HG02970 (cell line): Measurements from ENCODE around the gene MBD6.
A peak's percentile ranks its signal among the peaks of the same experiment; 100 is the strongest.

Source experiments
- ATAC-seq: cut with Tn5 transposase; IDR thresholded peaks from one replicate; pipeline ENCODE4 v1.9.1; 2021; ENCODE audit warnings: mild to moderate bottlenecking, moderate library complexity, moderate number of reproducible peaks; ENCODE audit not compliant: unreplicated experiment, low FRiP score

The MBD6 gene, protein sequence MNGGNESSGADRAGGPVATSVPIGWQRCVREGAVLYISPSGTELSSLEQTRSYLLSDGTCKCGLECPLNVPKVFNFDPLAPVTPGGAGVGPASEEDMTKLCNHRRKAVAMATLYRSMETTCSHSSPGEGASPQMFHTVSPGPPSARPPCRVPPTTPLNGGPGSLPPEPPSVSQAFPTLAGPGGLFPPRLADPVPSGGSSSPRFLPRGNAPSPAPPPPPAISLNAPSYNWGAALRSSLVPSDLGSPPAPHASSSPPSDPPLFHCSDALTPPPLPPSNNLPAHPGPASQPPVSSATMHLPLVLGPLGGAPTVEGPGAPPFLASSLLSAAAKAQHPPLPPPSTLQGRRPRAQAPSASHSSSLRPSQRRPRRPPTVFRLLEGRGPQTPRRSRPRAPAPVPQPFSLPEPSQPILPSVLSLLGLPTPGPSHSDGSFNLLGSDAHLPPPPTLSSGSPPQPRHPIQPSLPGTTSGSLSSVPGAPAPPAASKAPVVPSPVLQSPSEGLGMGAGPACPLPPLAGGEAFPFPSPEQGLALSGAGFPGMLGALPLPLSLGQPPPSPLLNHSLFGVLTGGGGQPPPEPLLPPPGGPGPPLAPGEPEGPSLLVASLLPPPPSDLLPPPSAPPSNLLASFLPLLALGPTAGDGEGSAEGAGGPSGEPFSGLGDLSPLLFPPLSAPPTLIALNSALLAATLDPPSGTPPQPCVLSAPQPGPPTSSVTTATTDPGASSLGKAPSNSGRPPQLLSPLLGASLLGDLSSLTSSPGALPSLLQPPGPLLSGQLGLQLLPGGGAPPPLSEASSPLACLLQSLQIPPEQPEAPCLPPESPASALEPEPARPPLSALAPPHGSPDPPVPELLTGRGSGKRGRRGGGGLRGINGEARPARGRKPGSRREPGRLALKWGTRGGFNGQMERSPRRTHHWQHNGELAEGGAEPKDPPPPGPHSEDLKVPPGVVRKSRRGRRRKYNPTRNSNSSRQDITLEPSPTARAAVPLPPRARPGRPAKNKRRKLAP

DNA sequence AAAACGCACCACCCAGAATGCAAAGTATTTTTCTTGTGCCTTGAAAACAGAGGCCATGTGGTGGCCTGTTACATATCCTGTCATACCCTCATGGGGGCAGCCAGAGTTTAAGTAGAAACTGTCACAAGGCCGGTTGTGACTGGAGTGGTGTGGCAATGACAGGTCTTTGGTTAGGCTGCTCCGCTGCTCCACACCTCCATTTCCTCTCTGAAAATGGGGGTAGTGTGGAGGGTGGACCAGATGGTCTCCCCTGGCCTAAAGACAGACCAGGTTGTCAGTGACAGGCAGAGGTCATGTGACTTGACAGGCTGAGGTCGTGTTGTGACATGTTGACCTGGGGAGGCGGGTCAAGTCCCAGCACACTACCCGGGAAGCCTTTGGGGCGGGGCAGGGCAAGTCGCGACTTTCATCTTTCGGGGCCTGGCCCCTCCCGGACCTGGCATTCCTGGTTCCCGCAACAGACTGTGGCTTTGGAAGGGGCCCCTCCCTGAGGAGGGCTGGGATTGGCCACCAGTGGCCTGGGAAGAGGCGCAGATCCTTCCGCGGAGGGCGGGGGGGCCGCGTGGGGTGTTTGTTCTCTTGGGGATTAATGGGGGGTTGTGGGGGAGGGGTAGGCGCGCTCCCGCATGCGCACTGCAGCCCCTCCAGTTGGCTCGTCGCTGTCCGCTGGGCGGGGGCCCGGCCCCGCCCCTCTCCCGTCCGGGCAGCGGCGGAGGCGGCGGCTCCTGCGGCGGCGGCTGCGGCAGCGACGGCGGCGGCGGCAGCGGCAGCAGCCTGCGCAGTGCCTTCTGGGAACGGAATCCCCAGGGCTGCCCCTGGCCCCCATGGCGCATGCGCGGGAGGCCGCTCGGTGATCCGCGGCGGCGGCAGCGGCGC is at the start of gene MBD6:
Gene MBD6, plus strand, starts transcription at position 814 of the 876 bp plus-strand sequence. CDS start 1,480 bp downstream, outside the sequence.
- ATAC-seq, result peak; percentile 40

DNA sequence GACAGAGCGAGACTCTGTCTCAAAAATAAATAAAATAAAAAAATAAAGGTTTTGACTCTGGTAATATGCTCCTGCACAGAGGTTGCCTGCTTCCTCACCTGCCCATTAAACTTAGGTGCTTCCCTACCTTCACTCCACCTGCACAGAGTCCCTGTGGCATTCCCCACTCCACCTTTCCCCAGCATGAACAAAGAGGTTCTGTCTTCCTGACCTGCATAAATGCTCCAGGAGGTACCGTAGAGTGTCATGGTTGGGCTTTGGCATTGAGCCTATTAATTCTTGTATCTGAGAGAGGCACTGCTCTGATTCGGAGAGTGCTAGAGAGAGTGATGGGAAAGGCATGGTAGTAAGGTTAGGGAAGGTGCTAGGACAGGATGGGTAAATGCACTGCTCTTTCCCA is 49.2 kb upstream of the MBD6 start:
- no peak for ATAC-seq

DNA sequence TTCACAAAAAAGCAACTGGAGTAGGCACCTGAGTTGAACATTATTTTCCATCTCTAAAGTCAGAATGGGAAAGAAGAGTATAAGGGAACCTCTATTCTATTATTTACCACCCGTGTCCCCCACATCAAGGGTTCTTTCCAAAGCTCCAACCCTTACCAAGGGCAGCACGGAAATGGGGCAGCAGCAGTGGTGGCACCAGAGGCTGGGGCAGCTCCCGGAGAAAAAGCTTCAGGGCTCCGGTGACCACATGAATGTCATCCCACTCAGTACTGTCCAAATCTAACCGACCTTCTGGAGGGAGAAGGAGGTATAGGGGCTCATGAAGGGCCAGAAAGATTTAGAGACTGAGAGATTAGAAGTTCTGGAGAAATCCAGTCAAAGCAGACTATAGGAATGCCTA is 48.7 kb upstream of the MBD6 start:
- ATAC-seq, result no peak

DNA sequence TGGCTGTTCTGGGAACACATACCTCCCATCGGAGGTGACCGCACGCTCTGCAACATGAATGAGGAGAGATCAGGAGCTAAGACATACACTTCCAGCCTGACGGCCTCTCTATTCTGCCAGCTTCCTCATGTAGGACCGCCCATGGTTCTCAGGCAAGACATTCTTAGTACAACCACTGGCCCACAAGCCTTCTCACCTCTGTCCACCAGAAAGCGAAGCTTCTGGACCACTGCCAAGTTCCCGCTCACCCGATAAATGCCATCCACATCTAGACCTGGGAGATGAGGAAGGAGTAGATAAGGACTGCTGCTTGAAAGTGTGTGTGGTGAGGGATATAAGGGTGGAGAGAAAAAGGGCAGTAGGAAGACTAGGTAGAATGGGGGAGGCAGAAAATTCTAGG is 48.2 kb upstream of the MBD6 start:
- ATAC-seq, result no peak

DNA sequence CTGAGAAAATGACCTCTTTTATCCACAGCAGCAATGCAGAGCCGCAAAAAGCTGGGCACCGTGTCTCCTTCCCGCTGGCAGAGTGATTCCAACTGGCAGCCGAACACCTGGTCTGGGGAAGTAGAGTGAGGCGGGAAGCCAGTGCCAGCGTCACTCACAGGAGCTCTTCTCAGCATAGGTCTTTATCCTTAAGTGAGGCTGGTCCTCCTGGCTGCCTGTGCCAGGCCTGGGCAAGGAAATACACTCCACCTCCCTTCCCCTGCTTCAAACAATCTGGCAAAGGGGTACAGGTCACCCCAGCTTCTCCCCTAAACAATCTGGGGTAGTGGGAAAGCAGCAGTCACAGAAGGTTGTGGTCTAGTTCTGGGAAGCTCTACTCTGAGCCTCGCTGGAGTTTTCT is 47.8 kb upstream of the MBD6 start:
- ATAC-seq, result no peak

DNA sequence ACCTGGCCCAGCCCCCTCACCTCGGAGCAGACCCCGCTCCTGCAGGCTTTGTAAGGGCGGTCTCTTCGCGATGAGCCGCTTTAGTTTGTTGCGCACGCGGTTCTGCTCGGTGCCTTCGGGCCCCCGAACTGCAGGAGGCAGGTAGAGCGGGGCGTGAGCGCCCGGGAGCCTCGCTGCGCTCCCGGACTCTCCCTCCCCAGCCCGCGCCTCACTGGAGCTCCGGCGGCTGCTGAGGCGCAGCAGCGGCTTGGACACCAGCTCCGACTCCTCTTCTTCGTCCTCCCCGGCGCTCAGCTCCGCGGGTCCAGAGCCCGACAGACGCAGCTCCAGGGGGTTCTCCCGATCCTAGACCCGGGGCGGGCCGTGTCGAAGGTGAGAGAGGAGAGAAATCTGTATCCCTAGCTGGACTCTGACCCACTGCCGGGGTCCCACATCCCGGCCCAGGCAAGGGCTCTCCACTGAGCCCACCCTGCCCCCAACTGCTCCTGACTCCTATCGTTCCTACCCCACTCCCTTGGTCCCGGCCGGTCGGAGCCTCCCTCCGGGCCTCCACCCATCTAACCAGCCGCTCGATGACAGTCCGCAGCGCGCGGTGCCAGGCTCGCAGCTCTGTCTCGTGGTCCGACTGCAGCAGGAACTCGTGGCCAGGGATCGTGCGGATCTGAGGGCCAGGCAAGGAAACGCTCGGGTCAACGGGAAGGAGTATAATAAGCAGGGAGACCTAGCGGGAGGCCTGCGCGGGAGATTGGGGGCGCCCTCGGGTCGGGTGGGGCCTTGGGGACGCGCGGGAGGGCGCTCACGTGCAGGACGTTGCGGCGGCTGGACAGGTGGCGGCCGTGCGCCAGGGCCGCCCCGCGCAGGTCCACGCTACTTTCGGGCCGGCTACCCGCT is 47.1 kb upstream of the MBD6 start:
- no peak for ATAC-seq

DNA sequence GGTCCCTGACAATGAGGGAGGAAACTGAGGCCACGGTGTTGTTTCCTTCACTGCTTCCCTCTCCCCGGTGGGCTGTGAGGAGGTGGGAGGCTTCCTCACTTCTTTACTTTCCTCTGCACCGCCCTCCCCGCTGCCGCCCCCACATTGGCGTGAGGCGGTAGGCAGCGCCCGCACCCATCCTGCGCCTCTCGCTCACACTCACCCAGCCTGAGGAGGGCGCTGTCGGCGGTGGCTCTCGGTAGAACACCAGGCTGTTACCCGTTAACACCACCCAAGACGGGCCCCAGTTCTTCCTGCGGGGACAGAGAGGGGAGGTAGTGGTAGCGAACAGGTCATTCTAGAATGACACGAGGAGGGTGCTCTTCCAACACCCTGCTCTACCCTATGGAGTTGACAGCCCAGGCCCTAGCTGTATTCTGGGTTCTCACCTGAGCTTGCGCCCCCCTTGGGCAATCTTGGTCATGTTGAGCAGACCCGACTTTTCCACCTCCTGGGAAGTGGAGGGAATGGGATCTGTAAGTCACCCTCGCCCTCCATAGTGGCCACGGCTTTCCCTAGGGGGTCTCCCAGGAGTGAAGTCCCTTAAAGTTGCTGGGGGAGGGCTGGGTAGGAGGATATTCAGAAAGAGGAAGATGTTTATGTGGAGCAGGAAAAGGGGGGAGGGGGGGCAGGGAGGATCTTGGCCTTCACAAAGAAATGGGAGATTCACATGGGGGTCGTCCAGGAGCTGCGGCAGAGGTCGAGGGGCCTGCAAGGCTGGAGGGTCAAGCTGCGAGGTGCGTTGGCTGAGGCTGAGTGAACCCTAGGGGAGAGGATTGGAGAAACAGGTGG is 46.2 kb upstream of the MBD6 start:
- ATAC-seq, result no peak

DNA sequence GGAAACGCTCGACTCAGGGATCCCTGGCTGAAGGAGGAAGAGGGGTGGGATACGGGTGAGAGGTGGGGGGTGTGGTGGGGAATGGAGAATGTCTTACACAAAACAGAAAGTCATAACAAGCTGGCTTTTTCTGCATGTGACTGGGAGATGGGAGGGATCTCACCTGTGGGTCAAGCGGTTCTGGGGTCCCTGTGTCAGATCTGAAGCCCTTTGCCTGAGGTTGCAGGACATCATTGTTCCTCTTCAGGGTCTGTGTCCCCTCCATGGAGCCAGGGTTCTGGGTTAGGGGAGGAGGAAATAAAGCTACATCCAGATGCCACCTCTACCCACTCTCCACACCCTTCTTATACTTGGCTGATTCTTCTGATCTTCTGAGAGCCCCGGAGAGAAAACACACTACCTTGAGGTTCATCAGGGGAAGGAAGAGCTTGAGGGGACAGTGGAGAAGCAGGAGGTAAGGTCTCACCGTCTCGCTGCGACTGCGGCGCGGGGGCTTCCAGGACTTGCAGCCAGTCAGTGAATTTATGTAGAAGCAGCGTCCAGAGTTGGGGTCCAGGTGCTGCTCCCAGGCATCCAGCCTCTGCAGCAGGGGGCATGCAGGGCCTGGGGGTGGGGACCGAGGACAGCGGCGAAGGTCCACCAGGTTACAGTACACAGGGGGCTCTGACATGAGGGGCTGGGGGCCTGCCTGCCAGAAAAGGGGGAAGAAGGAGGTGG is 45.5 kb upstream of the MBD6 start:
- no peak for ATAC-seq

DNA sequence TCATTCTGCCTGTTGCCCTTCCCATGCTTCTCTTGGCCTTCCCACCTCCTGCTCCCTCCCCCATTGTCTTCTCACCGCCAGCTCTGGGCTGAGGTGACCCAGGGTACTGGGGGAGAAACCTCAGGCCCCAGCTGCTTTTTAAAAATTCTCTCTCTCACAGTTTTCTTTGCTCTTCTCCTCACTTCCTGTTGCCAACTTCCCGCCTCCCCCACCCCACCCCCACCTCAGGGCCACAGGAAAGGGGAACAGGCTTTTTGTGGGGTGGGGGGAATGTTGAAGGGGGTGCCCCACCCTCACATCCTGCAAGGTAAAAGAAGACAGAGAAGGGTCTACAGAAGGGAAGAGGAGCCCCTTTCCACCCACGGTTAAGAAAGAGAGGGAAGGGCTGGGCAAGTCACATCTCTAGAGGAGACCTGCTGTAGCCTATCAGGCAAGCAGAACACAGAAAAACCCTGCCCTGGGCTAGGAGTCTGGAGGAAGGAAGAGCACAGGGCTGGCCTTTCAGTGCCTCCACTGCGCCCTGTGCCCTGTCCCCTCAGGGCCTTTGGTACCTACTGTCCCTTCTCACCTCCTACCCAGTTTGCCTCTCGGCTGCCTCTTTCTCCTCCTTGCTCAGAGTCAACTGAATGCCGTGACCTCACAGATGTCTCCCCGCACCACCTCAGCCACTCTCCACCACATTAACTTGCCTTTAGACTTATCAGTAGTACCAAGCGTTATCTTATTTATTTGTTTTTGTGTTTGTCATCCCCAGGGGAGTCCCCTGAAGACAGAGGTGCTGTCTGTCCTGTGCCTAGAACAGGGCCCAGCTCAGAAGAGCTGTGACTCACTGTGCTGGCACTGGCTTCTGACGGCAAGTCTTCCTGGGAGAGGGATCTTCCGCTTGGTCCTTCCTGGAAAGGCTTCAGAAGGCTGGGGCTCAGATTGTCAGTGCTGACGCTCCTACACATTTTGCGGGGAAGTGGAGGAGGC is 44.6 kb upstream of the MBD6 start:
- ATAC-seq, result no peak

DNA sequence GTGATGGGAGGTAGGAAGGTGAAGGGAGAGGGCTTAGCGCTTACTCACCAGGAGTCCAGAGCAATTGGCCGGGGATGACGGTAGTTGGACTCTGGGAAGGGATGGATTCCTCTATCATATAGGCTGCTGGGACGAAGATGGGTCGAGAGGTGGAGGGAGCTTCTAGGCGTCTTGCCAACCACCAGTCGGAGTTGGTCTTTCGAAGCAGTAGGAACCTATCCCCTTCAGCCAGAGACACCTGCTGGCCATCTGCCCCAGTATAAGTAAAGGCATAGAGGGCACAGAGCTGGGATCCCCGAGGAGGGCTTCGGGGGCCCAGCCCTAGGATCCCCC is 43.6 kb upstream of the MBD6 start:
- no peak for ATAC-seq

DNA sequence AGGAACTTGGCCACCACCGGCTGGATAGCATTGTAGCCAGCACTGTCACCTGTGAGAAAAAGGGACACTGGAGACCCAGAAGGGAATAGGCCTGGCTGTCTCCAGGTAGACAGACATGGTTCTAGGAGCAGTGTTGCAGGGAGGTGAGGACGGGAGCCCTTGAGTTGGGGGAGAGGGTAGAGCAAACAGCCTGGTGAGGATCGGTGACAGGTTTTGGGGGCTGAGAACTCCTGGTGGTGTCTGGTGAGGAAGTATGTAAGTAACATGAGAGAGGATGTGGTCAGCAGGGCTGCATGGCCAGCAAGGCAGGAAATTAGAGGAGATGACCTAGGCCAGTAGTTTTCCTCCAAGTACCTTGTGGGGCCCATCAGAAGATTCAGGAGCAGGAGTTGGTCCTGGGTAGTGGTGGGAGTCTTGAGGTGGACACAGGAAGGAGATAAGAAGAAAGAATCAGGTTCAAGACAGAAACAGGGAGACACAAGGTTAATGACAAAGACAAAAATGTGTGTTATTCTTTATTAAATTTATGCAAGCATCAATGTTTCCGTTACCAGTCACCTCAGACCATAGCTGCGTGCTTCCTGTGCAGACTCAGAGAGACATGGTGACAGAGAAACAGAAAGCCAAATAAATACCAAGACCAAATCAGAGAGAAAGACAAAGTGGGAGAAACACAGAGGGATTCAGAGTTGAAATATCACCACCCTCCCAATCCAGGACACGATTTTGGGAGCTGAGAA is 43.1 kb upstream of the MBD6 start, which contains the start of gene ARHGAP9:
Gene ARHGAP9, minus strand, starts transcription at position 491 of the 740 bp plus-strand sequence. Its CDS starts 460 bp downstream, at position 31.
- ATAC-seq, result no peak

DNA sequence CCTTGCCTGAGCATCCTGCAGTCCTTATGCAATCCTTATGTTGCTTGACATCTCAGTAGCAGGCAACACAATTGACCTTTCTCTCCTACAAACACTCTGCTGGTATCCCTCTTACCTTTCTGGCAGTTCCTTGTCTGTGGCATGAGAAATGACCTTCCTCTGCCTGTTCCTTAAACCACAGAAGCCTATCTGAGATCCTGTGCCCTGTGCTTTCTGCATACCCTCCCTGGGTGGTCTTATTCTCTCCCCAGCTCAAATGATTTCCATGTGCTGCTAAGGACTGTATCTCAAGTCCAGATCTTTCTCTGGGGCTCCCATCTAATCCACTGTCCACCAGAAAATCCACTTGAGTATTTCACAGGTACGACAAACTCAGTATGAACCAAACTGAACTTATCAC is 41.0 kb upstream of the MBD6 start:
- no peak for ATAC-seq

DNA sequence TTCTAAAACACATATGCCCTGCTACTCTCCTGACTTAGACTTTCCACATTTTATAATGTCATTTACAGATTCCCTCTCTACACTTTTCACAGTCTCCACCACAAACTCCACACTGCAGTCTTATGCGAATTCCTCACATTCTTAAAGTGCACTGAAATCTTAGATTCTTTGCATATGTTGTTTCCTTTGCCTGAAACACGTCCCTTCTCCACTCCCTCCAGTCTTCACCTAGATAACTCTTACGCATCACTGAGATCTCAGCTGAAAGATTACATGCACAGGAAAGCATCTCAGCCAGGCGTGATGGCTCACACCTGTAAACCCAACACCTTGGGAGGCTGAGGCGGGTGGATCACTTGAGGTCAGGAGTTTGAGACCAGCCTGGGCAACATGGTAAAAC is 39.2 kb upstream of the MBD6 start:
- ATAC-seq, result no peak

DNA sequence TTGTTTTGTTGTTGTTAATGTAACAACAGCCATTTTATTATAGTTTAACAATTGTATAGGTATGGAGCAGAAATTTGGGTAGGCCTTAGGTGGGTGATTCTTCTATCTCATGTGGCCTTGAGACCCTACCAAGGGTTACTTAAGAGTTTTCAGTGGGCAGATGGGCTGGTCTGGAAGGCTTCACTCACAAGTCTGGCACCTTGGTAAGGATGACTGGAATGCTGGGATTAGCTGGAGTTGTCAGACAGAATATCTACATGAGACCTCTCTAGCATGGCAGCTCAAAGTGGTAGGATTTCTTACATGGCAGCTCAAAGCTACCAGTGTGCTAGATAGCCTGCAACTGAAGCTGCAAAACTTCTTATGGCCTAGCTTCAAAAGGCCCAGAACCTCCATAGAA is 36.9 kb upstream of the MBD6 start:
- ATAC-seq, result no peak

DNA sequence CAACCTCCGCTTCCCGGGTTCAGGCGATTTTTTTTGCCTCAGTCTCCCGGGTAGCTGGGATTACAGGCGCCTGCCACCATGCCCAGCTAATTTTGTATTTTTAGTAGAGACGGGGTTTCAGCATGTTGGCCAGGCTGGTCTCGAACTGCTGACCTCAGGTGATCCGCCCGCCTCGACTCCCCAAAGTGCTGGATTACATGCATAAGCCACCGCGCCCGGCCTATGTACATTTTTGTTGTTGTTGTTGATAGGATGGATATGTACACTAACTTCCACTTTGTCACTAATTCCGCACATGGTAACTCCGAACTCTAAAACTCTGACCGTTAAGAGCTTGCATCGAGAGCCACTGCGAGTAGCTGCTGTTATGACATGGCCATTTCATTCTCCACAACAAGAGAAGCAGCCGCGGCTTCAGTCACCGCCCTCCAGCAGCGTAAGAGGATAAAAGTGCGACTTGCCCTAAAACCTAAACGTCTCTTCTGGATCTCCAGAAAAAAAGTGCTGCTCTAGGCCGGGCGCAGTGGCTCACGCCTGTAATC is 35.5 kb upstream of the MBD6 start:
- ATAC-seq, result no peak
